C4-2B (cell line): ENCODE data around the gene CYFIP1.

Source experiments
- H3K27ac ChIP-seq: fragments of 450-650 bp; 2 replicates; pipeline ENCODE4 v1.5.1; 2017
- CTCF ChIP-seq: fragments of 450-650 bp; conservative IDR thresholded peaks from 2 replicates; pipeline ENCODE4 v1.5.1; 2017; ENCODE audit warnings: mild to moderate bottlenecking
- ZFX ChIP-seq: fragments of 450-650 bp; IDR thresholded peaks from 2 replicates; pipeline ENCODE4 v1.6.1; 2017

Gene CYFIP1

DNA sequence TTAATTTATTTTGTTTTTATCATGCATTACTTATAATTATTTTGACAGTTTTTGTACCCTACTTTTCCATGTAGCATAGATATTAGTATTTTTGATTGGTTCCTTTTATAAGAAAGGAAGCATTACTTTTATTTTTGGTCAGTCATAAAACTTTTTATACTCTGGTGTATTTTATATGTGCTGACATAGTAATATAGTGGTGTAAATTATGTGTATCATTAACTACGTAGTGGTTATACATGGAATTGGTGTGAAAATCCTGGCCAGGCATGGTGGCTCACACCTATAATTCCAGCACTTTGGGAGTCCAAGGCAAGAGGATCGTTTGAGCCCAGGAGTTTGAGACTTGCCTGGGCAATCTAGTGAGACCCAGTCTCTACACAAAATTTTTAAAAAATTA is 160.5 kb downstream of the CYFIP1 start:
- TF ChIP-seq CTCF (no peak), ZFX (no peak)
- H3K27ac ChIP-seq = no peak overlapping the region
